Measurements from ENCODE around the gene FAM81A.
"Not testable (repeated sequence)": the region's sequence is repeated elsewhere in the genome, so short reads cannot be mapped to it uniquely, and the experiment has no call there.

FAM81A gene

GRCh38 chr15:59491062-59491461, 53.1 kb downstream of the FAM81A start:
- DNase-seq: no peak

GRCh38 chr15:59492389-59493377, 54.7 kb downstream of the FAM81A start:
- DNase-seq: peak; percentile 61

GRCh38 chr15:59501597-59501996, 63.6 kb downstream of the FAM81A start:
- no peak for DNase-seq

GRCh38 chr15:59515190-59515589, 77.2 kb downstream of the FAM81A start:
- no peak for DNase-seq

GRCh38 chr15:59516655-59517461, 78.9 kb downstream of the FAM81A start:
- DNase-seq: no peak

GRCh38 chr15:59519329-59519728, 81.3 kb downstream of the FAM81A start:
- DNase-seq: no peak

- DNase-seq: no peak
These were observed 83.5 kb downstream of the FAM81A start for GRCh38 chr15:59521443-59521842.

- DNase-seq: peak; percentile 63
These were observed 85.0 kb downstream of the FAM81A start for GRCh38 chr15:59522988-59523461.

- no peak for DNase-seq
These were observed 85.7 kb downstream of the FAM81A start for GRCh38 chr15:59523702-59524101.

GRCh38 chr15:59524331-59524731, 86.3 kb downstream of the FAM81A start:
- DNase-seq: peak; percentile 11

GRCh38 chr15:59526466-59526865, 88.5 kb downstream of the FAM81A start:
- not testable (repeated sequence) for DNase-seq

GRCh38 chr15:59528429-59528828, 90.4 kb downstream of the FAM81A start:
- DNase-seq: no peak

GRCh38 chr15:59528961-59529402, 91.0 kb downstream of the FAM81A start:
- DNase-seq: peak; percentile 68

GRCh38 chr15:59531066-59531675, 93.2 kb downstream of the FAM81A start:
- no peak for DNase-seq

GRCh38 chr15:59532770-59533379, 94.9 kb downstream of the FAM81A start:
- DNase-seq: peak; percentile 34

- no peak for DNase-seq
These were observed 98.6 kb downstream of the FAM81A start for GRCh38 chr15:59536553-59536952.

GRCh38 chr15:59537403-59537802, 99.4 kb downstream of the FAM81A start:
- DNase-seq: no peak

GRCh38 chr15:59538494-59538893, 100.5 kb downstream of the FAM81A start:
- DNase-seq: no peak

GRCh38 chr15:59539799-59540198, 101.8 kb downstream of the FAM81A start:
- DNase-seq: no peak

- no peak for DNase-seq
These were observed 102.7 kb downstream of the FAM81A start for GRCh38 chr15:59540654-59541053.

- no peak for DNase-seq
These were observed 103.8 kb downstream of the FAM81A start for GRCh38 chr15:59541750-59542149.

GRCh38 chr15:59543721-59544547, 105.9 kb downstream of the FAM81A start:
- no peak for DNase-seq
